K562 treated with DMSO at 1 percent for 48 hours (cell line): Measurements from ENCODE around the gene RBMXL2. TPM values are rescaled to one million over a fixed set of nuclear protein-coding genes. Genes with fewer than 3 reads are reported as not detected.

Source experiments
- total RNA-seq: library from RNA; unstranded; fragments of 300-600 nt; gene quantifications from 2 replicates; pipeline ENCODE4 v1.2.3, GENCODE V29; 2022; ENCODE audit warnings: low replicate concordance; ENCODE audit errors: extremely low read depth

The RBMXL2 gene
- not detected in 2 replicates for total RNA-seq

GRCh38 chr11:7088921-7089320, at the start of gene RBMXL2:
TSS of gene RBMXL2 (plus strand) at chr11:7088998. CDS start at chr11:7089121, 123 bp downstream.

Other genes with a start within 250 kb of the RBMXL2 start
- gene OR10A5, start 243.3 kb upstream of the RBMXL2 start, total RNA-seq: not detected in 2 replicates
- gene OR10A2, start 225.9 kb upstream of the RBMXL2 start, total RNA-seq: not detected in 2 replicates
- gene OR10A4, start 212.4 kb upstream of the RBMXL2 start, total RNA-seq: not detected in 2 replicates
- not detected in 2 replicates for gene OR2D2, start 196.5 kb upstream of the RBMXL2 start, total RNA-seq
- not detected in 2 replicates for gene OR2D3, start 168.0 kb upstream of the RBMXL2 start, total RNA-seq
- not detected in 2 replicates for gene ZNF215, start 162.6 kb upstream of the RBMXL2 start, total RNA-seq
- gene ZNF214, start 68.7 kb upstream of the RBMXL2 start, total RNA-seq: not detected in 2 replicates
- gene NLRP14, start 68.5 kb upstream of the RBMXL2 start, total RNA-seq: not detected in 2 replicates
- gene SYT9, start 162.9 kb downstream of the RBMXL2 start, total RNA-seq: not detected in 2 replicates